GM12801 (cell line): ENCODE results near the gene FUZ.

ENCODE experiments used
- TF ChIP-seq, protein P1 (sequence below): IDR thresholded peaks from one replicate; pipeline ENCODE4 v1.5.1; 2011; ENCODE audit warnings: control low read depth; ENCODE audit not compliant: insufficient read length; ENCODE audit errors: extremely low read depth

Gene FUZ

DNA sequence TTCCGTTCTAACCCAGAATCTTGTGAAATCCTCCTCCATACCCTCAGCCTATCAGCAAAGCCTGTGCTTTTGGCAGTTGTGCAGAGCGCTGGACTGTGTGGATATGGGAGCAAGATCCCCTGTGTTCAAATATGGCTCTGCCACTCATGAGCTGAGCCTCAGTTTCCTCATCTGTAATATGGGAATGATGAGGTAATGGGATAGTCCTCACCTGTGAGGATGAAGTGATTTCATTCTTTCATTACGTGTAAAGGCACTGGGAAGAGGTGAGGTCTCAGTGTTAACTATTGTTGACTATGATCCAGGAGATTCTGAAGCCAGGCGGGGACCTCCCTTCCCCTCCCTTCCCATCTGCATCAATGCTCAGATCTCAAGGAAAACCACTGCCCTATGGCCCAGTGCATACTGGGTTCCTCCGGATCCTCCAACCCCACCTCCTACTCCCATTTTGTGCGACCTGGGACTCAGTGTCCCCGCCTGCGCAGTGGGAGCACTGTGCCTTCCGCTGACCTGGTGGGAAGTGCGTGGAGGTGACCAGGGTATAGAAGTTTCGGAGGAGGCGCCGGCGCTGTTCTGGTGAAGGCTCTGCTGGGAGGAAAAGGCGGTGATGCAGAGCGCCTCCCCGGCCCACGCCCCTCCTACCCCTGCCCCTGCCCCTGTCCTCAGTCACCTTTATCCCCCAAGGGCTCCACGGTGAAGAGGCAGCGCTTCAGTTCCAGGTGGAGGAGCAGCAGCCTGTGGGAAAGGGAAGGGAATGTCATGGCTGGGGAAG, 5.0 kb downstream of the FUZ start:
- TF ChIP-seq, protein P1, sequence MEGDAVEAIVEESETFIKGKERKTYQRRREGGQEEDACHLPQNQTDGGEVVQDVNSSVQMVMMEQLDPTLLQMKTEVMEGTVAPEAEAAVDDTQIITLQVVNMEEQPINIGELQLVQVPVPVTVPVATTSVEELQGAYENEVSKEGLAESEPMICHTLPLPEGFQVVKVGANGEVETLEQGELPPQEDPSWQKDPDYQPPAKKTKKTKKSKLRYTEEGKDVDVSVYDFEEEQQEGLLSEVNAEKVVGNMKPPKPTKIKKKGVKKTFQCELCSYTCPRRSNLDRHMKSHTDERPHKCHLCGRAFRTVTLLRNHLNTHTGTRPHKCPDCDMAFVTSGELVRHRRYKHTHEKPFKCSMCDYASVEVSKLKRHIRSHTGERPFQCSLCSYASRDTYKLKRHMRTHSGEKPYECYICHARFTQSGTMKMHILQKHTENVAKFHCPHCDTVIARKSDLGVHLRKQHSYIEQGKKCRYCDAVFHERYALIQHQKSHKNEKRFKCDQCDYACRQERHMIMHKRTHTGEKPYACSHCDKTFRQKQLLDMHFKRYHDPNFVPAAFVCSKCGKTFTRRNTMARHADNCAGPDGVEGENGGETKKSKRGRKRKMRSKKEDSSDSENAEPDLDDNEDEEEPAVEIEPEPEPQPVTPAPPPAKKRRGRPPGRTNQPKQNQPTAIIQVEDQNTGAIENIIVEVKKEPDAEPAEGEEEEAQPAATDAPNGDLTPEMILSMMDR = no peak

DNA sequence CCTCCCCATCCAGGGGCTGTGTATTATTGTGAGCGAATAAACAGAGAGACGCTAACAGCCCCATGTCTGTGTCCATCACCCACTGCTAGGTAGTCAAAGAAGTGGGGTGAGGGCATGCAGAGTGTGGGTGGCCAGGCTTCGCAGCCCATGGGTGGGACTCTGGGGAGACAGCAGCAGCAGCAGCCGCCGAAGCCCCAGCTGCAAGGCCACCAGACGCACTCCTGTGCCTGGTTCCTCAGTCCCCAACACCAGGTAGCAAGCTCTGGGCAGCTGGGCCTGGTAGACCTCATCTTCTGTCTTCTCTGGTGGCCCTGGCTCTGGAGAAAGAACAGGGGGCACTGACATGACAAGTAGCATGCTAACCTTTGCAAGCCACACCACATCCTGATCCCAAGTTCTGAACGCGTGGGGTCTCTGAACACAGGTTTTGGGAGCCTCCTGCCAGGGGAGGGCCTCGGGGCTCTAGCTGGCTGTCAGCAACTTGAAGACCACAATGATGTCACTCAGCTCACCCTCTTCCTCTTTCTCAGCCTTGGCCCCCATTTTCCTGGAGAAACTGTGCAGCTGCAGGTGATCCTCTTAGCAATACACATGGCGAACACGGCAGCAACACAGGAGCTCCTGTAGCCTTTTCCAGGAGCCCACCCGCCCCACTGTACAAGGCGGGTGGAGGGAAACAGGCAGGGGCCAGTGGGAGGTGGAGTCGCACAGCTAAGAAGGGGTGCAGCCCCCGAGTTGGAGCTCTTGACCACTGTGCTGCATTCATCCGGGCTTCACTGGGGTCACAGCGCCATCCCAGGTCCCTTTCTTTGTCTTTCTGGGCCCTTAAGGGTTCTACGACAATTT, 5.8 kb downstream of the FUZ start:
- TF ChIP-seq, protein P1 = no peak

DNA sequence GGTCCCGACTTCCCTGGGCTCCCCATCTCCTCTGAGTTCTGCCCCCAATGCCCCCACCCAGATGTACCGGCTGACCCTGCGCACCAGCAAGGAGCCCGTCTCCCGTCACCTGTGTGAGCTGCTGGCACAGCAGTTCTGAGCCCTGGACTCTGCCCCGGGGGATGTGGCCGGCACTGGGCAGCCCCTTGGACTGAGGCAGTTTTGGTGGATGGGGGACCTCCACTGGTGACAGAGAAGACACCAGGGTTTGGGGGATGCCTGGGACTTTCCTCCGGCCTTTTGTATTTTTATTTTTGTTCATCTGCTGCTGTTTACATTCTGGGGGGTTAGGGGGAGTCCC, 6.5 kb downstream of the FUZ start:
- TF ChIP-seq, protein P1 = no peak

DNA sequence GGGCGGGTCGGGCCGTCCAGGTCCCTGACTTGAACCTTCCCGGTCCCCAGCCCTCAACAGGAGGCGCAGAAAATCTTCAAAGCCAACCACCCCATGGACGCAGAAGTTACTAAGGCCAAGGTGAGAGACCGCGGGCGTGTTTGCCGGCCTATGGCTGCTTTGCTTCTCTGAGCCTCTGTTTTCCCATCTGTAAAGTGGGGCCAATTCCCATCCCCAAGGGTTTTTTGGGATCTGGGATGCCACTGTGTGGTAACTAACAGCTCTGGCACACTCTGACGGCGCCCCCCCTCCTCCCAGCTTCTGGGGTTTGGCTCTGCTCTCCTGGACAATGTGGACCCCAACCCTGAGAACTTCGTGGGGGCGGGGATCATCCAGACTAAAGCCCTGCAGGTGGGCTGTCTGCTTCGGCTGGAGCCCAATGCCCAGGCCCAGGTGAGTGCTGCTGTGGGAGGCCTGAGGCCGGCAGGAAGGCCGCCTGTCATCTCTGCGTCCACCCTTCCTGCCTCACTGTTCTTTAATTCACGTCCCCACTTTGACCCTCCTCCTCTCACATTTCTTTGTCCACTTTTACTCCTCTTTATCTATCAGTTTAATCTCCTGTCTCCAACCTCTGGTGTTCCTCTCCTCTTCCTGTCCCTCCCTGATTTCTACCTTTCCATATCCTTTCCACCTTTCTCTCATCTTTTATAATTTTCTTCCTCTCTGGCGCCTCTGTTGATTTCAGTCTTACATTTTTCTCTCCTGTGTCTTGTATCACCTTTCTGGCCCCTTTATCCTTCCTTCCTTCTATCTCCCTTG, 7.1 kb downstream of the FUZ start:
- TF ChIP-seq, protein P1 = no peak

DNA sequence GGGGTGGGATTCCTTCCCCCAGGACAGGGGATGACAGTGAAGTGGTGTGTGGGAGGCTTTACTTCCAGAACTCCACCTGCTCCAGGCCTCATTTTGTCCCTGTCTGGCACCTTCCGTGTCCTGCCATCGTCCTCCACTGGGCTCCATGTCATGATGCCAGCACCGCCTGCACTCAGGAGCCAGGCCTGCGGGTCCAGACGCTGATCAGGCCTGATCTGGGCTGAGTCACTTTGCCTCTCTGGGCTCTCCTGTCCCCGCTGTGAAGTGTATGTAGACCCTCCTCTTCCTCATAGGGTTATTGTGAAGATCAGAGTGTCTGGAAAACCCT, 9.6 kb downstream of the FUZ start:
- TF ChIP-seq, protein P1 = no peak

DNA sequence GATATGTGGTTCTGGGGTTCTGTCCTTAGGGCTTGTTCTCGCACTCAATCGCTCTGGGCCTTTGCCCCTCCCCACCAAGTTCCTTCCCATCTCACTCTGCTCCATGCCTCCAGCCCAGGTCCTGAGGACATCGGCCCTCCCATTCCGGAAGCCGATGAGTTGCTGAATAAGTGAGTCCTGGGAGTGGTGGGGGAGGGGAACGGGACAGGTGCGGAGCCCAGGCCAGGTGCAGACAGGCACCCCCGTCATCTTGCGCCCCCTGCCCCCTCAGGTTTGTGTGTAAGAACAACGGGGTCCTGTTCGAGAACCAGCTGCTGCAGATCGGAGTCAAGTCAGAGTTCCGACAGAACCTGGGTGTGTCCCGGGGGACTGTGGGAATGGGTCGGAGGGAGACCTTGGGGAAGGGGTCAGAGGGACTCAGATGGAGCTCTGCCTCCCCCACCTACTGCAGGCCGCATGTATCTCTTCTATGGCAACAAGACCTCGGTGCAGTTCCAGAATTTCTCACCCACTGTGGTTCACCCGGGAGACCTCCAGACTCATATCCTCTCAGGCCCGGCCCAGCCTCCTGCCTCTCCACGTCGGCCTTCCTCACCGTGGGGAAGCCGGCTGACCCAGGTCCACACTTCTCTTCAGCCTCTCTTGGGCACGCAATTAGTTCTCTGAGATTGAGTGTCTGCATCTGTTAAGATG, 10.1 kb downstream of the FUZ start:
- TF ChIP-seq, protein P1 = no peak
